GM10248 (cell line): ENCODE results near the gene TUBGCP2.

Experiments used
- CTCF ChIA-PET: fragments of 300-600 bp; sonication (Branson Sonifier 250); formaldehyde crosslinking; extraction: SDS; loops from one replicate; lab custom pipeline; 2021; ENCODE audit warnings: antibody characterized with exemption; lab: Yijun Ruan, JAX
- POLR2A ChIA-PET: fragments of 350-650 bp; sonication (Branson Sonifier 250); formaldehyde crosslinking; extraction: SDS; loops from one replicate; lab custom pipeline; 2020; ENCODE audit warnings: antibody characterized with exemption; lab: Yijun Ruan, JAX
- DNase-seq: peaks from one replicate; pipeline ENCODE4 v3.0.0; 2012; ENCODE audit errors: extremely low spot score
- CTCF ChIP-seq: IDR thresholded peaks from 2 replicates; pipeline ENCODE4 v1.5.1; 2012; ENCODE audit warnings: mild to moderate bottlenecking, low read depth; ENCODE audit errors: extremely low read depth, missing control alignments, control extremely low read depth

Gene TUBGCP2

GRCh38 chr10:133328358-133329343 is 20.0 kb upstream of the TUBGCP2 start:
- CTCF ChIA-PET = interaction anchor here (0.7 to 3.6 kb wide), 42 partner anchors 9 to 674 kb away, joined by 3 to 44 read pairs (median 5); partner anchors contain the start of genes ADAM8 and FUOM
- TF ChIP-seq CTCF = no peak
- POLR2A ChIA-PET = no interaction called here
- no peak for DNase-seq

GRCh38 chr10:133327651-133328357 is 19.1 kb upstream of the TUBGCP2 start:
- POLR2A ChIA-PET = no interaction called here
- no peak for TF ChIP-seq CTCF
- CTCF ChIA-PET = interaction anchor here (1.0 to 3.6 kb wide), 8 partner anchors 8 to 56 kb away, joined by 3 to 44 read pairs (median 10); no protein-coding TSS in a partner anchor
- DNase-seq = no peak

GRCh38 chr10:133326745-133327650 is 18.3 kb upstream of the TUBGCP2 start:
- no peak for TF ChIP-seq CTCF
- no peak for DNase-seq
- ChIA-PET POLR2A (no interaction called here), CTCF (interaction anchor here (1.0 to 3.6 kb wide), 4 partner anchors 9 to 25 kb away, joined by 3 to 44 read pairs (median 14); no protein-coding TSS in a partner anchor)

- ChIA-PET POLR2A (no interaction called here), CTCF (no interaction called here)
- DNase-seq = no peak
- TF ChIP-seq CTCF = no peak
These were observed 17.5 kb upstream of the TUBGCP2 start for GRCh38 chr10:133326223-133326551.

- no peak for TF ChIP-seq CTCF
- CTCF ChIA-PET = interaction anchor here (2.2 kb wide), 1 partner anchor 11 kb away, joined by 13 read pairs; no protein-coding TSS in a partner anchor
These were observed 17.0 kb upstream of the TUBGCP2 start for GRCh38 chr10:133325440-133326222.

More at GRCh38 chr10:133325440-133326222, 17.0 kb upstream of the TUBGCP2 start:
- POLR2A ChIA-PET = no interaction called here
- DNase-seq = no peak
